ENCODE results near the gene ABCB8. TPM values are rescaled to one million over a fixed set of nuclear protein-coding genes. Genes with fewer than 3 reads are reported as not detected.
A peak's percentile ranks its signal among the peaks of the same experiment; 100 is the strongest.

ABCB8 gene
- total and polyA plus RNA-seq, 9 of the 15 experiments (the other 6 are each of a cell fraction or from before 2014, with no cell fraction given), result 7.6 to 106 (median 36.3) TPM

- TF ChIP-seq ESRRA (IDR thresholded peaks at IDR 0.05; ENCODE audit: borderline replicate concordance, low read depth) (peak; percentile 66; the same call in 1 of the 2 replicates), HDAC6 (IDR thresholded peaks at IDR 0.05; ENCODE audit: low read depth, low read length) (no peak), ETS2 (tag; IDR thresholded peaks at IDR 0.05; ENCODE audit: borderline replicate concordance, poor library complexity, severe bottlenecking) (no peak), MEF2A (IDR thresholded peaks at IDR 0.05; ENCODE audit: control insufficient read depth, low read depth, low read length) (no peak), LEF1 (IDR thresholded peaks at IDR 0.05) (peak; percentile 84), PHTF2 (CRISPR knock-in tag; IDR thresholded peaks at IDR 0.05) (no peak), GTF2A2 (tag; IDR thresholded peaks at IDR 0.05) (no peak), E2F1 (CRISPR knock-in tag; IDR thresholded peaks at IDR 0.05) (peak; percentile 56), NR0B1 (IDR thresholded peaks at IDR 0.05; ENCODE audit: partially characterized antibody) (no peak), ZNF785 (CRISPR knock-in tag; IDR thresholded peaks at IDR 0.05) (no peak), ZNF140 (CRISPR knock-in tag; IDR thresholded peaks at IDR 0.05) (no peak), CBFA2T2 (conservative IDR thresholded peaks at IDR 0.05) (peak; percentile 90), HLTF (IDR thresholded peaks at IDR 0.05) (no peak), MECOM (CRISPR knock-in tag; IDR thresholded peaks at IDR 0.05) (peak; percentile 96), ETV5 (CRISPR knock-in tag; IDR thresholded peaks at IDR 0.05; ENCODE audit: low read depth) (no peak), RFX7 (CRISPR knock-in tag; IDR thresholded peaks at IDR 0.05) (no peak), XRCC5 (IDR thresholded peaks at IDR 0.05; ENCODE audit: low read depth, low read length) (peak; percentile 45; the same call in 1 of the 2 replicates)
- TF ChIP-seq, protein P1, sequence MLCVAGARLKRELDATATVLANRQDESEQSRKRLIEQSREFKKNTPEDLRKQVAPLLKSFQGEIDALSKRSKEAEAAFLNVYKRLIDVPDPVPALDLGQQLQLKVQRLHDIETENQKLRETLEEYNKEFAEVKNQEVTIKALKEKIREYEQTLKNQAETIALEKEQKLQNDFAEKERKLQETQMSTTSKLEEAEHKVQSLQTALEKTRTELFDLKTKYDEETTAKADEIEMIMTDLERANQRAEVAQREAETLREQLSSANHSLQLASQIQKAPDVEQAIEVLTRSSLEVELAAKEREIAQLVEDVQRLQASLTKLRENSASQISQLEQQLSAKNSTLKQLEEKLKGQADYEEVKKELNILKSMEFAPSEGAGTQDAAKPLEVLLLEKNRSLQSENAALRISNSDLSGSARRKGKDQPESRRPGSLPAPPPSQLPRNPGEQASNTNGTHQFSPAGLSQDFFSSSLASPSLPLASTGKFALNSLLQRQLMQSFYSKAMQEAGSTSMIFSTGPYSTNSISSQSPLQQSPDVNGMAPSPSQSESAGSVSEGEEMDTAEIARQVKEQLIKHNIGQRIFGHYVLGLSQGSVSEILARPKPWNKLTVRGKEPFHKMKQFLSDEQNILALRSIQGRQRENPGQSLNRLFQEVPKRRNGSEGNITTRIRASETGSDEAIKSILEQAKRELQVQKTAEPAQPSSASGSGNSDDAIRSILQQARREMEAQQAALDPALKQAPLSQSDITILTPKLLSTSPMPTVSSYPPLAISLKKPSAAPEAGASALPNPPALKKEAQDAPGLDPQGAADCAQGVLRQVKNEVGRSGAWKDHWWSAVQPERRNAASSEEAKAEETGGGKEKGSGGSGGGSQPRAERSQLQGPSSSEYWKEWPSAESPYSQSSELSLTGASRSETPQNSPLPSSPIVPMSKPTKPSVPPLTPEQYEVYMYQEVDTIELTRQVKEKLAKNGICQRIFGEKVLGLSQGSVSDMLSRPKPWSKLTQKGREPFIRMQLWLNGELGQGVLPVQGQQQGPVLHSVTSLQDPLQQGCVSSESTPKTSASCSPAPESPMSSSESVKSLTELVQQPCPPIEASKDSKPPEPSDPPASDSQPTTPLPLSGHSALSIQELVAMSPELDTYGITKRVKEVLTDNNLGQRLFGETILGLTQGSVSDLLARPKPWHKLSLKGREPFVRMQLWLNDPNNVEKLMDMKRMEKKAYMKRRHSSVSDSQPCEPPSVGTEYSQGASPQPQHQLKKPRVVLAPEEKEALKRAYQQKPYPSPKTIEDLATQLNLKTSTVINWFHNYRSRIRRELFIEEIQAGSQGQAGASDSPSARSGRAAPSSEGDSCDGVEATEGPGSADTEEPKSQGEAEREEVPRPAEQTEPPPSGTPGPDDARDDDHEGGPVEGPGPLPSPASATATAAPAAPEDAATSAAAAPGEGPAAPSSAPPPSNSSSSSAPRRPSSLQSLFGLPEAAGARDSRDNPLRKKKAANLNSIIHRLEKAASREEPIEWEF (CRISPR knock-in tag; IDR thresholded peaks at IDR 0.05), result no peak
Observed at GRCh38 chr7:151038951-151039849, 10.9 kb downstream of the ABCB8 start (continued).

Measured in K562 (cell line).